CD14-positive monocyte (primary cell): ENCODE results near the gene FAM200A. TPM values are rescaled to one million over a fixed set of nuclear protein-coding genes. Genes with fewer than 3 reads are reported as not detected.
"Not testable (repeated sequence)": the region's sequence is repeated elsewhere in the genome, so short reads cannot be mapped to it uniquely, and the experiment has no call there.

Source experiments
- DNase-seq, 3 donors: peaks; one replicate each; pipeline ENCODE4 v3.0.0-alpha.2; 2011 to 2022
- H2AFZ ChIP-seq: 2 replicates; pipeline ENCODE4 v1.6.0; 2012; ENCODE audit warnings: mild to moderate bottlenecking, low read depth, low read length, inconsistent platforms; ENCODE audit not compliant: insufficient read depth, poor library complexity, severe bottlenecking
- H3K27ac ChIP-seq, 2 donors: 1 replicate in 1 of 2; 2 replicates in 1 of 2; pipeline ENCODE4 v1.5.1; 2012 to 2013; ENCODE audit warnings: low read length in 2 of 2, control low read depth in 1 of 2, inconsistent platforms in 1 of 2, low read depth in 1 of 2, mild to moderate bottlenecking in 1 of 2
- H3K27me3 ChIP-seq, 2 donors: one replicate each; pipeline versions ENCODE4 v1.6.0 to v1.6.1; 2011 to 2013; ENCODE audit warnings: low read length in 2 of 2; ENCODE audit not compliant: control insufficient read depth in 2 of 2, insufficient read depth in 2 of 2
- H3K36me3 ChIP-seq, 2 donors: replicated peaks in 1 of 2; 1 replicate in 1 of 2; 2 replicates in 1 of 2; pipeline versions ENCODE4 v1.5.1 to v1.6.1; 2012 to 2013; ENCODE audit warnings: low read length in 2 of 2, control low read depth in 1 of 2, inconsistent platforms in 1 of 2, mild to moderate bottlenecking in 1 of 2; ENCODE audit not compliant: insufficient read depth in 2 of 2, control insufficient read depth in 1 of 2
- H3K4me1 ChIP-seq, 2 donors: 1 replicate in 1 of 2; 2 replicates in 1 of 2; pipeline versions ENCODE4 v1.5.1 to v1.6.1; 2012 to 2013; ENCODE audit warnings: low read length in 2 of 2, control low read depth in 1 of 2, inconsistent platforms in 1 of 2, mild to moderate bottlenecking in 1 of 2, moderate library complexity in 1 of 2; ENCODE audit not compliant: insufficient read depth in 2 of 2, control insufficient read depth in 1 of 2
- H3K4me2 ChIP-seq: replicated peaks from 2 replicates; pipeline ENCODE3; 2012; ENCODE audit warnings: low read length, moderate library complexity, mild to moderate bottlenecking; ENCODE audit not compliant: poor library complexity, severe bottlenecking; ENCODE audit errors: extremely low read depth
- H3K4me3 ChIP-seq, 3 experiments: fragments of 200-600 bp in 1 of 3; sonication (generic) in 1 of 3; replicated peaks in 1 of 3; 1 replicate in 2 of 3; 2 replicates in 1 of 3; pipeline ENCODE4 v1.5.1; 2011 to 2013; ENCODE audit warnings: low read length in 3 of 3, mild to moderate bottlenecking in 3 of 3, control low read depth in 2 of 3, low read depth in 2 of 3, inconsistent platforms in 1 of 3, moderate library complexity in 1 of 3
- H3K79me2 ChIP-seq: 2 replicates; pipeline ENCODE4 v1.6.0; 2012; ENCODE audit warnings: mild to moderate bottlenecking, control low read depth, inconsistent platforms, low read length, moderate library complexity; ENCODE audit not compliant: insufficient read depth
- H3K9ac ChIP-seq: 2 replicates; pipeline ENCODE4 v1.6.0; 2017; ENCODE audit warnings: low read length, mild to moderate bottlenecking; ENCODE audit not compliant: insufficient read depth, poor library complexity, severe bottlenecking
- H3K9me3 ChIP-seq, 2 donors: replicated peaks in 1 of 2; 1 replicate in 1 of 2; 2 replicates in 1 of 2; pipeline versions ENCODE4 v1.5.1 to v1.6.1; 2012 to 2013; ENCODE audit warnings: low read length in 2 of 2, control low read depth in 1 of 2; ENCODE audit not compliant: control insufficient read depth in 1 of 2, insufficient read depth in 1 of 2
- H4K20me1 ChIP-seq: 2 replicates; pipeline ENCODE4 v1.6.0; 2012; ENCODE audit warnings: mild to moderate bottlenecking, low read length, control low read depth, moderate library complexity; ENCODE audit not compliant: insufficient read depth
- H3K27ac Mint-ChIP-seq, 7 donors: one replicate each; pipeline ENCODE4 v1.8.0; 2020; ENCODE audit warnings: mild to moderate bottlenecking in 7 of 7, mixed read lengths in 7 of 7, moderate library complexity in 6 of 7, inconsistent platforms in 2 of 7
- H3K27me3 Mint-ChIP-seq, 3 donors: one replicate each; pipeline ENCODE4 v1.8.0; 2021 to 2022; ENCODE audit warnings: low read depth in 3 of 3, mild to moderate bottlenecking in 3 of 3, mixed read lengths in 3 of 3, moderate library complexity in 3 of 3, inconsistent platforms in 1 of 3
- H3K36me3 Mint-ChIP-seq, 2 donors: one replicate each; pipeline ENCODE4 v1.8.0; 2020; ENCODE audit warnings: mixed read lengths in 2 of 2, inconsistent platforms in 1 of 2, mild to moderate bottlenecking in 1 of 2
- H3K4me1 Mint-ChIP-seq: one replicate; pipeline ENCODE4 v1.8.0; 2020; ENCODE audit warnings: mild to moderate bottlenecking, mixed read lengths
- H3K4me3 Mint-ChIP-seq, 2 donors: one replicate each; pipeline ENCODE4 v1.8.0; 2020; ENCODE audit warnings: mild to moderate bottlenecking in 2 of 2, mixed read lengths in 2 of 2, moderate library complexity in 1 of 2
- H3K9me3 Mint-ChIP-seq, 7 donors: one replicate each; pipeline ENCODE4 v1.8.0; 2020 to 2022; ENCODE audit warnings: mixed read lengths in 7 of 7, mild to moderate bottlenecking in 6 of 7, moderate library complexity in 6 of 7, inconsistent platforms in 2 of 7
- WGBS: methylation state at CpG from one replicate; pipeline ENCODE4 v1.1.5; 2013; ENCODE audit warnings: missing lambda C conversion rate; ENCODE audit not compliant: insufficient coverage; 5-methylcytosine and 5-hydroxymethylcytosine counted together
- intact Hi-C, 2 donors: fragments of 100-400 bp; cut with micrococcal nuclease; formaldehyde crosslinking; loops; one replicate each; pipeline versions ENCODE4 v1.15.0 to v1.15.1; 2023
- polyA plus RNA-seq, 3 donors: library from polyadenylated mRNA; depleted of rRNA in 1 of 3; unstranded in 2 of 3; stranded (reverse) in 1 of 3; fragments of 300-500 nt in 2 of 3; fragments of >200 nt in 1 of 3; fragmentation: Illumina TruSeq in 2 of 3; gene quantifications; 1 replicate in 2 of 3; 2 replicates in 1 of 3; pipeline ENCODE4 v1.2.3, GENCODE V29; 2012 to 2021
- TF ChIP-seq, protein P1 (sequence below): fragments of 200-600 bp; IDR thresholded peaks from one replicate; pipeline ENCODE4 v1.8.0; 2022; ENCODE audit warnings: antibody characterized with exemption, mild to moderate bottlenecking

The FAM200A gene
- polyA plus RNA-seq, 3 donors: 0.85 to 1.3 (median 1.2) TPM

DNA sequence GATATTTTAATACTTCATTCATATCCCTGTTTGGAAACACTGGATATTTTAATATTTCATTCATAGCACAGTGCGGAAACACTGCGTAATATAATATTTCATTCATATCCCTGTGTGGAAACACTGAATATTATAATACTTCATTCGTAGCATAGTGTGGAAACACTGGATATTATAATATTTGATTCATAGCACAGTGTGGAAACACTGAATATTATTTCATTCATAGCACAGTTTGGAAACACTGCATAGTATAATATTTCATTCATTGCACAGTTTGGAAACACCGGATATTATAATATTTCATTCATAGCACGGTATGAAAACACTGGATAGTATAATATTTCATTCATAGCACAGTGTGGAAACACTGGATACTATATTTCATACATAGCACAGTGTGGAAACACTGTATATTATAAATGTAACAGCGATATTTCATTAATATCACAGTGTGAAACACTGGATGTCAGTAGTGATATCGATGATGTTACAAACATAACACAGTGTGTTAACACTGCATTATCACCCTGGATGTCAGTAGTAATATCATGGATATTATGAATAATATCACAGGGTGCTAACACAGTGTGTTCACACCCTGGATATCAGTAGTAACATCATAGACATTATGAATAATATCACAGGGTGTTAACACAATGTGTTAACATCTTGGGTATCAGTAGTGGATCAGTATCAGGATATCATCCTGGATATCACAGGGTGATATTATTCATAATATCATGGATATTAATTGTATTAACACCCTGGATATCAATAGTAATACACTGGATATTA is 43.2 kb upstream of the FAM200A start:
- intact Hi-C loops: no loop called here

DNA sequence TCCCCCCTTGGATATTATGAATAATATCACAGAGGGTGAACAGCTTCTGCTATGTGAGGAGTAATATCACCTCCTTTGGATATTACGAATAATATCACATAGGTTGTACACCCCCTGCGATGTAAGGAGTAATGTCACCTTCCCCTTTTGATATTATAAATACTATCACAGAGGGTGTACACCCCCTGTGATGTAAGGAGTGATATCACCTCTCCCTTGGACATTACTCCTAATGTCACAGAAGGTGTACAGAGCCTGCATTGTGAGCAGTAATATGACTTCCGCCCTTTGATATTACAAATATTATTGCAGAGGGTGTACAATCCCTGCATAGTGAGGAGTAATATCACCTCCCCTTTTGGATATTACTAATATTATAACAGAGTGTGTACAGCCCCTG is 37.0 kb upstream of the FAM200A start:
- Histone ChIP-seq H3K4me3 (no peak overlapping the region), H3K79me2 (no peaks in the 10 kb centered on the region), H3K4me1 (no peaks in the 10 kb centered on the region), H3K4me2 (no peak overlapping the region), H3K27me3 (peaks cover 8 to 11% of the 10 kb centered on the region in 2 donors), H2AFZ (no peak overlapping the region), H3K36me3 (no peaks in the 10 kb centered on the region), H4K20me1 (no peaks in the 10 kb centered on the region), H3K9ac (no peak overlapping the region), H3K9me3 (no peaks in the 10 kb centered on the region), H3K27ac (no peak overlapping the region)
- Mint-ChIP-seq H3K4me3 (no peak overlapping the region), H3K27ac (no peak overlapping the region), H3K36me3 (no peaks in the 10 kb centered on the region), H3K27me3 (peaks cover 0 to 6% (median 0%) of the 10 kb centered on the region in 3 donors), H3K4me1 (no peaks in the 10 kb centered on the region), H3K9me3 (peaks cover 0 to 1% (median 0%) of the 10 kb centered on the region in 7 donors)
- no peak for DNase-seq
- intact Hi-C loops: no loop called here
- TF ChIP-seq, protein P1, sequence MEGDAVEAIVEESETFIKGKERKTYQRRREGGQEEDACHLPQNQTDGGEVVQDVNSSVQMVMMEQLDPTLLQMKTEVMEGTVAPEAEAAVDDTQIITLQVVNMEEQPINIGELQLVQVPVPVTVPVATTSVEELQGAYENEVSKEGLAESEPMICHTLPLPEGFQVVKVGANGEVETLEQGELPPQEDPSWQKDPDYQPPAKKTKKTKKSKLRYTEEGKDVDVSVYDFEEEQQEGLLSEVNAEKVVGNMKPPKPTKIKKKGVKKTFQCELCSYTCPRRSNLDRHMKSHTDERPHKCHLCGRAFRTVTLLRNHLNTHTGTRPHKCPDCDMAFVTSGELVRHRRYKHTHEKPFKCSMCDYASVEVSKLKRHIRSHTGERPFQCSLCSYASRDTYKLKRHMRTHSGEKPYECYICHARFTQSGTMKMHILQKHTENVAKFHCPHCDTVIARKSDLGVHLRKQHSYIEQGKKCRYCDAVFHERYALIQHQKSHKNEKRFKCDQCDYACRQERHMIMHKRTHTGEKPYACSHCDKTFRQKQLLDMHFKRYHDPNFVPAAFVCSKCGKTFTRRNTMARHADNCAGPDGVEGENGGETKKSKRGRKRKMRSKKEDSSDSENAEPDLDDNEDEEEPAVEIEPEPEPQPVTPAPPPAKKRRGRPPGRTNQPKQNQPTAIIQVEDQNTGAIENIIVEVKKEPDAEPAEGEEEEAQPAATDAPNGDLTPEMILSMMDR: no peak
- WGBS: no CpG with 5 or more reads among the region's 3 CpGs

More for the DNA sequence above, 43.2 kb upstream of the FAM200A start:
- Mint-ChIP-seq H3K4me3 (no peak overlapping the region), H3K36me3 (no peaks in the 10 kb centered on the region), H3K27me3 (peaks cover 0 to 2% (median 0%) of the 10 kb centered on the region in 3 donors), H3K27ac (no peak overlapping the region), H3K9me3 (peaks cover 0 to 3% (median 0%) of the 10 kb centered on the region in 7 donors), H3K4me1 (no peaks in the 10 kb centered on the region)
- H3K27me3 ChIP-seq: no peaks in the 10 kb centered on the region
- no peaks in the 10 kb centered on the region for H3K36me3 ChIP-seq
- H3K4me3 ChIP-seq: no peak overlapping the region
- WGBS: no CpG with 5 or more reads among the region's 7 CpGs
- no peak overlapping the region for H3K4me2 ChIP-seq
- no peaks in the 10 kb centered on the region for H3K9me3 ChIP-seq
- H4K20me1 ChIP-seq: no peaks in the 10 kb centered on the region
- no peaks in the 10 kb centered on the region for H3K4me1 ChIP-seq
- TF ChIP-seq, protein P1: no peak
- H3K27ac ChIP-seq: no peak overlapping the region
- no peaks in the 10 kb centered on the region for H3K79me2 ChIP-seq
- no peak overlapping the region for H3K9ac ChIP-seq
- DNase-seq: no peak
- no peak overlapping the region for H2AFZ ChIP-seq

DNA sequence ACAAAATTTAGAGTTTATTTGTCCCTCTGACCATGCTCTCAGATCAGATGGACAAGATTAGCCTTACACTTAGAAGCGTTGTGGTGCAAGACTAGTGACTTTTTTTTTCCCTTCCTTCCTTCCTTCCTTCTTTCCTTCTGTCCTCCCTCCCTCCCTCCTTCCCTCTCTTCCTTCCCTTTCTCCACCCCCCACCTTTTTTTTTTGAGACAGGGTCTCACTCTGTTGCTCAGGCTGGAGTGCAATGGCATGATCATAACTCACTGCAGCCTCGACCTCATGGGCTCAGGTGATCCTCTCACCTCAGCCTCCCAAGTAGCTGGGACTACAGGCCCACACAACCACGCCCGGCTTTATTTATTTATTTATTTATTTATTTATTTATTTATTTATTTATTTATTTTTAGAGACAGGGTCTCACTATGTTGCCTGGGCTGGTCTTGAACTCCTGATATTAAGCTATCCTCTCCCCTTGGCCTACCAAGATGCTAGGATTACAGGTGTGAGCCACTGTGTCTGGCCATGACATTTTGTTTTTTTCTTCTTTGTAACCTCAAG is 28.9 kb upstream of the FAM200A start:
- Histone ChIP-seq H3K4me3 (peak overlapping the region in 1 of 3 experiments; percentile 68), H3K4me2 (peak overlapping the region; percentile 76), H3K4me1 (peaks cover 13% of the 10 kb centered on the region in 2 donors), H3K27me3 (peaks cover 27 to 31% of the 10 kb centered on the region in 2 donors), H2AFZ (peak overlapping the region; percentile 67)
- Mint-ChIP-seq H3K27me3 (peaks cover 21 to 43% (median 24%) of the 10 kb centered on the region in 3 donors), H3K4me1 (peaks cover 18% of the 10 kb centered on the region), H3K27ac (peak overlapping the region in 1 of 7 donors; percentile 47), H3K4me3 (peak overlapping the region; percentile 64 to 87)
- H3K9ac ChIP-seq, H4K20me1 ChIP-seq, intact Hi-C loops, H3K36me3 ChIP-seq, H3K36me3 Mint-ChIP-seq, H3K27ac ChIP-seq, H3K9me3 Mint-ChIP-seq, H3K79me2 ChIP-seq, DNase-seq, H3K9me3 ChIP-seq: not testable (repeated sequence)
- WGBS: 0% methylated on average over 1 of the region's 4 CpGs
